ENCODE results near the gene ADGRL3.
"Not testable (repeated sequence)": the region's sequence is repeated elsewhere in the genome, so short reads cannot be mapped to it uniquely, and the experiment has no call there.

The ADGRL3 gene

DNA sequence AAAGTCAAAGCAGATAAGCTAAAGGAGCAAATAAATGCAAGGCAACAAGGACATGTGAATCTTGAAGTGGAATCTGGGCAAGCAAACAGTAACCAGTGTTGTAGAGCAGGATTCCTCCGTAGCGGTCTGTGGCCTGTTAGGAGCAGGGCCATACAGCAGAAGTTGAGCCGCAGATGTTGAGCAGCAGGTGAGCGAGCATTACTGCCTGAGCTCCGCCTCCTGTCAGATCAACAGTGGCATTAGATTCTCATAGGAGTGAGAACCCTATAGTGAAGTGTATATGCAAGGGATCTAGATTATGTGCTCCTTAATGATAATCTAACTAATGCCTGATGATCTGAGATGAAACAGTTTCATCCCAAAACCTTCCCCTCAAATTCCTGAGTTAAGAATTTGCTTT is 550.7 kb downstream of the ADGRL3 start:
- TF ChIP-seq, protein P1, sequence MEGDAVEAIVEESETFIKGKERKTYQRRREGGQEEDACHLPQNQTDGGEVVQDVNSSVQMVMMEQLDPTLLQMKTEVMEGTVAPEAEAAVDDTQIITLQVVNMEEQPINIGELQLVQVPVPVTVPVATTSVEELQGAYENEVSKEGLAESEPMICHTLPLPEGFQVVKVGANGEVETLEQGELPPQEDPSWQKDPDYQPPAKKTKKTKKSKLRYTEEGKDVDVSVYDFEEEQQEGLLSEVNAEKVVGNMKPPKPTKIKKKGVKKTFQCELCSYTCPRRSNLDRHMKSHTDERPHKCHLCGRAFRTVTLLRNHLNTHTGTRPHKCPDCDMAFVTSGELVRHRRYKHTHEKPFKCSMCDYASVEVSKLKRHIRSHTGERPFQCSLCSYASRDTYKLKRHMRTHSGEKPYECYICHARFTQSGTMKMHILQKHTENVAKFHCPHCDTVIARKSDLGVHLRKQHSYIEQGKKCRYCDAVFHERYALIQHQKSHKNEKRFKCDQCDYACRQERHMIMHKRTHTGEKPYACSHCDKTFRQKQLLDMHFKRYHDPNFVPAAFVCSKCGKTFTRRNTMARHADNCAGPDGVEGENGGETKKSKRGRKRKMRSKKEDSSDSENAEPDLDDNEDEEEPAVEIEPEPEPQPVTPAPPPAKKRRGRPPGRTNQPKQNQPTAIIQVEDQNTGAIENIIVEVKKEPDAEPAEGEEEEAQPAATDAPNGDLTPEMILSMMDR (IDR thresholded peaks at IDR 0.05; ENCODE audit: insufficient read depth, low read length, poor library complexity, severe bottlenecking), result no peak
- no peak for TF ChIP-seq EZH2phosphoT487 (conservative IDR thresholded peaks at IDR 0.05; ENCODE audit: low read length)
- Histone ChIP-seq H3K4me2 (ENCODE audit: low read depth, low read length, poor library complexity, severe bottlenecking) (no peak overlapping the region), H3K27me3 (ENCODE audit: low read length) (no peaks in the 10 kb centered on the region), H3K36me3 (ENCODE audit: low read length) (no peaks in the 10 kb centered on the region), H3F3A (ENCODE audit: insufficient read depth) (no peaks in the 10 kb centered on the region), H3K27ac (ENCODE audit: low read depth, low read length) (no peak overlapping the region), H4K20me1 (ENCODE audit: low read depth, low read length) (no peaks in the 10 kb centered on the region), H3K9me3 (ENCODE audit: insufficient read depth, low read length) (no peaks in the 10 kb centered on the region), H3K4me3 (ENCODE audit: insufficient read depth, low read length, poor library complexity, severe bottlenecking) (no peak overlapping the region), H3K9me2 (replicated peaks; ENCODE audit: insufficient read depth, low read length) (no peaks in the 10 kb centered on the region), H2AFZ (ENCODE audit: low read depth, low read length, severe bottlenecking) (no peak overlapping the region), H3K79me2 (ENCODE audit: insufficient read depth, low read length) (no peaks in the 10 kb centered on the region), H3K9ac (ENCODE audit: low read length) (no peak overlapping the region)

DNA sequence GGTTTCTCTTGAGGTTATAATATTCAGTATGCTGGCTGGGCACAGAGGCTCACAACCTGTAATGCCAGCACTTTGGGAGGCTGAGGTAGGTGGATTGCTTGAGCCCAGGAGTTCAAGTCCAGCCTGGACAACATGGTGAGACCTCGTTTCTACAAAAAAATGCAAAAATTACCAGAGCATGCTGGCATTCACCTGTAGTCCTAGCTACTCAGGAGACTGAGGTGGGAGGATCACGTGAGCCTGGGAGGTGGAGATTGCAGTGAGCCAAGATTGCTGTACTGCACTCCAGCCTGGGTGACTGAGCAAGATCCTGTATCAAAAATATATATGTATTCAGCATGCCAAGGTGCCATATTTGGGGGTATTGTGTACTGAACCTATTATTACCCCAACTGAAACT is 552.5 kb downstream of the ADGRL3 start:
- Histone ChIP-seq H3K27ac (ENCODE audit: low read depth, low read length) (no peak overlapping the region), H3K79me2 (ENCODE audit: insufficient read depth, low read length) (no peaks in the 10 kb centered on the region), H3F3A (ENCODE audit: insufficient read depth) (no peaks in the 10 kb centered on the region), H2AFZ (ENCODE audit: low read depth, low read length, severe bottlenecking) (no peak overlapping the region), H3K9me3 (ENCODE audit: insufficient read depth, low read length) (no peaks in the 10 kb centered on the region), H4K20me1 (ENCODE audit: low read depth, low read length) (no peaks in the 10 kb centered on the region), H3K27me3 (ENCODE audit: low read length) (no peaks in the 10 kb centered on the region), H3K4me2 (ENCODE audit: low read depth, low read length, poor library complexity, severe bottlenecking) (no peak overlapping the region), H3K36me3 (ENCODE audit: low read length) (no peaks in the 10 kb centered on the region), H3K4me3 (ENCODE audit: insufficient read depth, low read length, poor library complexity, severe bottlenecking) (no peak overlapping the region), H3K9me2 (replicated peaks; ENCODE audit: insufficient read depth, low read length) (no peaks in the 10 kb centered on the region), H3K9ac (ENCODE audit: low read length) (no peak overlapping the region)
- TF ChIP-seq EZH2phosphoT487 (conservative IDR thresholded peaks at IDR 0.05; ENCODE audit: low read length), result no peak
- TF ChIP-seq, protein P1 (IDR thresholded peaks at IDR 0.05; ENCODE audit: insufficient read depth, low read length, poor library complexity, severe bottlenecking), result no peak

DNA sequence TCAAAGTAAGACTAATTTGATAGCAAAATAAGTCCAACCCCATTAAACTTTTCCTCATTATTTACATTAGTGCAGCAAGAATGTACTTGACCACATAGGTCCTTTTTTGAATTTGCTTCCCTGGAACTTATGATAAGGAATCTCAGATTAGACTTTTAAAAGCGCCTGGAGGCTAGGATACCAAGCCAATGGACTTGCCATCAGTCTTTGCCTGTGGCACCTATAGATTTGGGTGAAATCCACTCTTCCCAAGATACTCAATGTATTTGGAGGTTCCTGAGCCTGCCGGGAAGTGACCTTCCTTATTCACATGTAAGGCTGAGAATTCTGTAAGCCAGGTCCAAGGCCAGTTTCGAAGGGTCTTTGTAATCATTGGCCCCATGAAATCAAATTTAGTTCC is 553.6 kb downstream of the ADGRL3 start:
- no peaks in the 10 kb centered on the region for H3K9me2 ChIP-seq (replicated peaks; ENCODE audit: insufficient read depth, low read length)

DNA sequence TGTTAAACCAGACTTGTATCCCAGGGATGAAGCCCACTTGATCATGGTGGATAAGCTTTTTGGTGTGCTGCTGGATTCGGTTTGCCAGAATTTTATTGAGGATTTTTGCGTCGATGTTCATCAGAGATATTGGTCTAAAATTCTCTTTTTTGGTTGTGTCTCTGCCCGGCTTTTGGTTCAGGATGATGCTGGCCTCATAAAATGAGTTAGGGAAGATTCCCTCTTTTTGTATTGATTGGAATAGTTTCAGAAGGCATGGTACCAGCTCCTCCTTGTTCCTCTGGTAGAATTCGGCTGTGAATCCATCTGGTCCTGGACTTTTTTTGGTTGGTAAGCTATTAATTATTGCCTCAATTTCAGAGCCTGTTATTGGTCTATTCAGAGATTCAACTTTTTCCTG is 556.8 kb downstream of the ADGRL3 start:
- not testable (repeated sequence) for H2AFZ ChIP-seq (ENCODE audit: low read depth, low read length, severe bottlenecking); H3K4me2 ChIP-seq (ENCODE audit: low read depth, low read length, poor library complexity, severe bottlenecking); H3K9me3 ChIP-seq (ENCODE audit: insufficient read depth, low read length); H3K9me2 ChIP-seq (replicated peaks; ENCODE audit: insufficient read depth, low read length); H3K4me3 ChIP-seq (ENCODE audit: insufficient read depth, low read length, poor library complexity, severe bottlenecking); H3F3A ChIP-seq (ENCODE audit: insufficient read depth); H3K9ac ChIP-seq (ENCODE audit: low read length); H4K20me1 ChIP-seq (ENCODE audit: low read depth, low read length); H3K79me2 ChIP-seq (ENCODE audit: insufficient read depth, low read length); H3K27ac ChIP-seq (ENCODE audit: low read depth, low read length); H3K27me3 ChIP-seq (ENCODE audit: low read length); H3K36me3 ChIP-seq (ENCODE audit: low read length)

More for the DNA sequence above, 553.6 kb downstream of the ADGRL3 start:
- H2AFZ ChIP-seq (ENCODE audit: low read depth, low read length, severe bottlenecking), result no peak overlapping the region
- H3K79me2 ChIP-seq (ENCODE audit: insufficient read depth, low read length), result no peaks in the 10 kb centered on the region
- no peak overlapping the region for H3K4me3 ChIP-seq (ENCODE audit: insufficient read depth, low read length, poor library complexity, severe bottlenecking)
- H3K9me3 ChIP-seq (ENCODE audit: insufficient read depth, low read length), result no peaks in the 10 kb centered on the region
- H4K20me1 ChIP-seq (ENCODE audit: low read depth, low read length), result no peaks in the 10 kb centered on the region
- H3K9ac ChIP-seq (ENCODE audit: low read length), result no peak overlapping the region
- H3K36me3 ChIP-seq (ENCODE audit: low read length), result no peaks in the 10 kb centered on the region
- H3K27ac ChIP-seq (ENCODE audit: low read depth, low read length), result no peak overlapping the region
- no peak overlapping the region for H3K4me2 ChIP-seq (ENCODE audit: low read depth, low read length, poor library complexity, severe bottlenecking)
- no peaks in the 10 kb centered on the region for H3F3A ChIP-seq (ENCODE audit: insufficient read depth)
- H3K27me3 ChIP-seq (ENCODE audit: low read length), result no peaks in the 10 kb centered on the region
- no peak for TF ChIP-seq EZH2phosphoT487 (conservative IDR thresholded peaks at IDR 0.05; ENCODE audit: low read length)
- TF ChIP-seq, protein P1 (IDR thresholded peaks at IDR 0.05; ENCODE audit: insufficient read depth, low read length, poor library complexity, severe bottlenecking), result no peak

DNA sequence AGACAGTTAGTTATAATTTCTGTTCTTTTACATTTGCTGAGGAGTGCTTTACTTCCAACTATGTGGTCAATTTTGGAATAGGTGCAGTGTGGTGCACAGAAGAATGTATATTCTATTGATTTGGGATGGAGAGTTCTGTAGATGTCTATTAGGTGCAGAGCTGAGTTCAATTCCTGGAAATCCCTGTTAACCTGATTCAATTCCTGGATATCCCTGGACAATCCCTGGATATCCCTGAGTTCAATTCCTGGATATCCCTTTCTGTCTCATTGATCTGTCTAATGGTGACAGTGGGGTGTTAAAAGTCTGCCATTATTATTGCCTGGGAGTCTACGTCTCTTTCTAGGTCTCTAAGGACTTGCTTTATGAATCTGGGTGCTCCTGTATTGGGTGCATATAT is 557.9 kb downstream of the ADGRL3 start:
- not testable (repeated sequence) for H3K9me3 ChIP-seq (ENCODE audit: insufficient read depth, low read length); H3K27me3 ChIP-seq (ENCODE audit: low read length); H2AFZ ChIP-seq (ENCODE audit: low read depth, low read length, severe bottlenecking); H4K20me1 ChIP-seq (ENCODE audit: low read depth, low read length); H3K9ac ChIP-seq (ENCODE audit: low read length); H3K27ac ChIP-seq (ENCODE audit: low read depth, low read length); H3K36me3 ChIP-seq (ENCODE audit: low read length); H3K9me2 ChIP-seq (replicated peaks; ENCODE audit: insufficient read depth, low read length); H3K79me2 ChIP-seq (ENCODE audit: insufficient read depth, low read length); H3F3A ChIP-seq (ENCODE audit: insufficient read depth); H3K4me2 ChIP-seq (ENCODE audit: low read depth, low read length, poor library complexity, severe bottlenecking); H3K4me3 ChIP-seq (ENCODE audit: insufficient read depth, low read length, poor library complexity, severe bottlenecking)

DNA sequence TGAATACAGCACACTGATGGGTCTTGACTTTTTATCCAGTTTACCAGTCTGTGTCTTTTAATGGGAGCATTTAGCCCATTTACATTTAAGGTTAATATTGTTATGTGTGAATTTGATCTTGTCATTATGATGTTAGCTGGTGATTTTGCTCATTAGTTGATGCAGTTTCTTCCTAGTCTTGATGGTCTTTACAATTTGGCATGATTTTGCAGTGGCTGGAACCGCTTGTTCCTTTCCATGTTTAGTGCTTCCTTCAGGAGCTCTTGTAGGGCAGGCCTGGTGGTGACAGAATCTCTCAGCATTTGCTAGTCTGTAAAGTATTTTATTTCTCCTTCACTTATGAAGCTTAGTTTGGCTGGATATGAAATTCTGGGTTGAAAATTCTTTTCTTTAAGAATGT is 558.5 kb downstream of the ADGRL3 start:
- H2AFZ ChIP-seq (ENCODE audit: low read depth, low read length, severe bottlenecking); H3F3A ChIP-seq (ENCODE audit: insufficient read depth); H3K36me3 ChIP-seq (ENCODE audit: low read length); H3K9me3 ChIP-seq (ENCODE audit: insufficient read depth, low read length); H4K20me1 ChIP-seq (ENCODE audit: low read depth, low read length); H3K9me2 ChIP-seq (replicated peaks; ENCODE audit: insufficient read depth, low read length); H3K27me3 ChIP-seq (ENCODE audit: low read length); H3K27ac ChIP-seq (ENCODE audit: low read depth, low read length); H3K9ac ChIP-seq (ENCODE audit: low read length); H3K79me2 ChIP-seq (ENCODE audit: insufficient read depth, low read length); H3K4me2 ChIP-seq (ENCODE audit: low read depth, low read length, poor library complexity, severe bottlenecking); H3K4me3 ChIP-seq (ENCODE audit: insufficient read depth, low read length, poor library complexity, severe bottlenecking): not testable (repeated sequence)
